GM18508 (cell line): Measurements from ENCODE around the gene SPEM3.
"Not testable (repeated sequence)": the region's sequence is repeated elsewhere in the genome, so short reads cannot be mapped to it uniquely, and the experiment has no call there.

Experiments used
- ATAC-seq: cut with Tn5 transposase; IDR thresholded peaks from one replicate; pipeline ENCODE4 v1.9.1; 2021; ENCODE audit warnings: moderate number of reproducible peaks; ENCODE audit not compliant: insufficient read depth, unreplicated experiment

Gene SPEM3

GRCh38 chr17:7468290-7468689 is 39.6 kb downstream of the SPEM3 start:
- ATAC-seq, result no peak

- no peak for ATAC-seq
Measured at GRCh38 chr17:7468804-7469389, 40.2 kb downstream of the SPEM3 start.

- ATAC-seq, result not testable (repeated sequence)
Measured at GRCh38 chr17:7469843-7470242, 41.2 kb downstream of the SPEM3 start.

- ATAC-seq, result not testable (repeated sequence)
Measured at GRCh38 chr17:7470457-7470973, 41.9 kb downstream of the SPEM3 start.

- no peak for ATAC-seq
Measured at GRCh38 chr17:7471729-7472128, 43.1 kb downstream of the SPEM3 start.

GRCh38 chr17:7474767-7475166 is 46.1 kb downstream of the SPEM3 start:
- ATAC-seq, result not testable (repeated sequence)

GRCh38 chr17:7475764-7476422 is 47.2 kb downstream of the SPEM3 start:
- ATAC-seq, result no peak

- ATAC-seq, result no peak
Measured at GRCh38 chr17:7476494-7476893, 47.8 kb downstream of the SPEM3 start.

GRCh38 chr17:7476951-7477350 is 48.3 kb downstream of the SPEM3 start:
- no peak for ATAC-seq

GRCh38 chr17:7477392-7478275 is 49.0 kb downstream of the SPEM3 start:
- no peak for ATAC-seq

GRCh38 chr17:7478276-7479212 is 49.9 kb downstream of the SPEM3 start:
- ATAC-seq, result no peak

GRCh38 chr17:7479213-7480088 is 50.8 kb downstream of the SPEM3 start, which contains the start of gene ZBTB4:
Gene ZBTB4 (minus strand): TSS chr17:7479631. CDS start chr17:7466801, 12,830 bp downstream.
- no peak for ATAC-seq

- no peak for ATAC-seq
Measured at GRCh38 chr17:7480089-7480384, 51.4 kb downstream of the SPEM3 start.

- ATAC-seq, result not testable (repeated sequence)
Measured at GRCh38 chr17:7481275-7481674, 52.6 kb downstream of the SPEM3 start, which contains the start of gene SLC35G6. Gene SLC35G6 (plus strand): TSS chr17:7481446. CDS start chr17:7481517, 71 bp downstream.

GRCh38 chr17:7481842-7482741 is 53.4 kb downstream of the SPEM3 start:
- not testable (repeated sequence) for ATAC-seq
